ENCODE results near the gene SMC1B.

DNA sequence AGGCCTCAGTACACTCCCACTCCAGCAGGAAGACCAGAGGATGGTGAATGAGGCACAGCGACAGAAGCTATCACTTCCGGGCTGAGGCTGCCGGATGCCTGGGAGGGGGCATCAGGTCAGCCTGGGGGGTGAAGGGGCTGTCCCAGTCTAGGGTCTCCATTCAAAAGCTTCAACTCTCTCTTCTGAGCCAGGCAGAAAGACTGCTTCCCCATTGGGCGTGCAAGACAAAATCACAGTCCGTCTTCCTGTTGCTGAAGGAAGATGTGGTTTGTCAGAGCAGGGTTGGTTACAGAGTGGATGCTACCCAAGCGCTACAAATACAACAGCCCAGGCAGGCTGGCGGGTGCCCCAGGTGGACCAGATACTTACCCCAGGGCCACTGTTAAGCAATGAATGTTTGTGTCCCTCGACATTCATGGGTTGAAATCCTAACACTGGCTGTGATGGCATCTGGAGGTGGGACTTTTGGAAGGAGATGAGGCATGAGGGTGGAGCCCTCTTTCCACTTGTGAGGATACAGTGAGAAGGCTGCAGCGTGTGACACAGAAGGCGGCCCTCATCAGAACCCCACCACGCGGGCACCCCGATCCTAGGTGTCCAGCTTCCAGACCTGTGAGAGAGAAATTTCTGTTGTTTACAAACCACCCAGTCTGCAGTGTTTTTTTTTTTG lies 116.6 kb downstream of the SMC1B start:
- TF ChIP-seq TAF1 (IDR thresholded peaks at IDR 0.05; ENCODE audit: low read depth, low read length) = no peak
- TF ChIP-seq POLR2A (IDR thresholded peaks at IDR 0.05; ENCODE audit: low read depth, low read length) = no peak
- no peak for TF ChIP-seq POLR2AphosphoS5 (IDR thresholded peaks at IDR 0.05; ENCODE audit: low read depth, low read length)
- TF ChIP-seq POU2F2 (IDR thresholded peaks at IDR 0.05; ENCODE audit: low read depth, low read length) = no peak
- no peak for TF ChIP-seq SPI1 (IDR thresholded peaks at IDR 0.05; ENCODE audit: low read depth, low read length)
